Measurements from ENCODE around the gene EGFL8. TPM values are rescaled to one million over a fixed set of nuclear protein-coding genes. Genes with fewer than 3 reads are reported as not detected.
A peak's percentile ranks its signal among the peaks of the same experiment; 100 is the strongest.

EGFL8 gene
- total and polyA plus RNA-seq, 2 of the 8 experiments (the other 6 are each of a cell fraction or from before 2014, with no cell fraction given) = 5.0 to 9.2 TPM

GRCh38 chr6:32192608-32193039 lies 28.2 kb downstream of the EGFL8 start, which contains the start of gene GPSM3:
Gene GPSM3, minus strand, starts transcription at chr6:32192643. Its CDS starts 130 bp downstream, at chr6:32192513.
- no peak within 1 kb of the TSS for H3K23ac ChIP-seq (ENCODE audit: insufficient read length)
- TF ChIP-seq SP1 (IDR thresholded peaks at IDR 0.05; ENCODE audit: low read depth, low read length) = peak; percentile 79
- no peak for TF ChIP-seq TCF12 (IDR thresholded peaks at IDR 0.05; ENCODE audit: low read depth, low read length)
- TF ChIP-seq EGR1 (IDR thresholded peaks at IDR 0.05; ENCODE audit: borderline replicate concordance, low read depth, low read length) = peak; percentile 35; the same call in 1 of the 2 replicates
- TF ChIP-seq RFX5 (IDR thresholded peaks at IDR 0.05; ENCODE audit: borderline replicate concordance, low read depth, low read length) = no peak
- peak within 1 kb of the TSS; percentile 76 for H4K91ac ChIP-seq (replicated peaks; ENCODE audit: insufficient read length, low read length)
- H3K23me2 ChIP-seq (ENCODE audit: low read depth, low read length) = peaks cover 11% of the 10 kb centered on the region
- ChIA-PET POLR2A (ENCODE audit: partially characterized antibody) (interaction anchor here (1.0 to 13.3 kb wide), 6 partner anchors 13 to 779 kb away, joined by 3 to 194 read pairs (median 8); partner anchors contain the start of genes AGPAT1, PRRT1, RNF5 and TNXB), CTCF (ENCODE audit: partially characterized antibody) (interaction anchor here (1.0 to 1.6 kb wide), 6 partner anchors 10 to 778 kb away, joined by 3 to 6 read pairs (median 4); no protein-coding TSS in a partner anchor)
- H3K36me3 ChIP-seq (ENCODE audit: control insufficient read depth in 2 of 4, insufficient read depth in 4 of 4, low read length in 3 of 4) = peaks cover 0 to 6% (median 3%) of the 10 kb centered on the region in 4 experiments; a peak in 4 of 8 replicates
- WGBS, 2 experiments (ENCODE audit: extremely low coverage in 1 of 2, insufficient coverage in 1 of 2, insufficient read length in 1 of 2, insufficient replicate concordance in 2 of 2, low coverage in 1 of 2, low lambda C conversion rate in 2 of 2, missing lambda C conversion rate in 1 of 2) = 59% methylated on average over 3 of the region's 5 CpGs; no CpG with 5 or more reads in 1 of the 2 experiments
- H2BK20ac ChIP-seq (ENCODE audit: low read length) = peak within 1 kb of the TSS; percentile 72; the same call in 1 of the 2 replicates
- peaks cover 8 to 45% (median 26%) of the 10 kb centered on the region in 4 experiments for H3K4me1 ChIP-seq (replicated peaks in 1 of 4; ENCODE audit: control insufficient read depth in 3 of 4, insufficient read depth in 4 of 4, low read length in 3 of 4)
- H3K4me2 ChIP-seq (ENCODE audit: insufficient read depth in 1 of 2, low read depth in 2 of 2, low read length in 2 of 2) = peak within 1 kb of the TSS; percentile 57 to 90
- no peak within 1 kb of the TSS for H2AFZ ChIP-seq (ENCODE audit: low read length)
- no peaks in the 10 kb centered on the region for H3K27me3 ChIP-seq (replicated peaks in 1 of 4; ENCODE audit: control insufficient read depth in 3 of 4, extremely low read depth in 1 of 4, insufficient read depth in 3 of 4, low read length in 3 of 4)
- no peak within 1 kb of the TSS for H3K27ac ChIP-seq (ENCODE audit: low read depth, low read length)
- H3K9ac ChIP-seq (replicated peaks in 1 of 4; ENCODE audit: extremely low read depth in 1 of 4, low read depth in 3 of 4, low read length in 3 of 4) = no peak within 1 kb of the TSS
- H2BK12ac ChIP-seq (ENCODE audit: low read depth, low read length) = peak within 1 kb of the TSS; percentile 94; the same call in 1 of the 2 replicates
- H3K79me2 ChIP-seq (ENCODE audit: control insufficient read depth in 1 of 2, insufficient read depth in 2 of 2, low read length in 2 of 2) = peaks cover 0 to 13% of the 10 kb centered on the region in 2 experiments; a peak in 2 of 4 replicates
- peak within 1 kb of the TSS; percentile 54 for H4K8ac ChIP-seq (ENCODE audit: extremely low read depth, insufficient read depth, low read length)
- no peak within 1 kb of the TSS for H3K4ac ChIP-seq (replicated peaks; ENCODE audit: insufficient read length, low read depth, low read length)
- H3K9me3 ChIP-seq (ENCODE audit: insufficient read depth in 2 of 2, low read depth in 1 of 2, low read length in 1 of 2) = no peaks in the 10 kb centered on the region
- peak within 1 kb of the TSS; percentile 97 for H3K18ac ChIP-seq (ENCODE audit: extremely low read depth, low read length)
- H4K5ac ChIP-seq (ENCODE audit: insufficient read length, low read depth, low read length) = peak within 1 kb of the TSS; percentile 54
- no peak within 1 kb of the TSS for H3K14ac ChIP-seq (ENCODE audit: insufficient read length)
- peak within 1 kb of the TSS; percentile 40 for H2AK5ac ChIP-seq (ENCODE audit: low read depth, low read length)
- DNase-seq (ENCODE audit: low read depth in 1 of 2, low spot score in 2 of 2) = no peak
- peak within 1 kb of the TSS; percentile 99 for H2BK15ac ChIP-seq (ENCODE audit: low read length)
- H3K4me3 ChIP-seq (ENCODE audit: extremely low read depth in 1 of 4, insufficient read depth in 2 of 4, low read depth in 3 of 4, low read length in 4 of 4) = peak within 1 kb of the TSS in 1 of 4 experiments; percentile 42; a peak in 2 of 8 replicates
- no peaks in the 10 kb centered on the region for H4K20me1 ChIP-seq (replicated peaks in 1 of 2; ENCODE audit: control insufficient read depth in 1 of 2, insufficient read depth in 2 of 2, low read length in 2 of 2)
- no peaks in the 10 kb centered on the region; the same call in 1 of the 2 replicates for H3K79me1 ChIP-seq (ENCODE audit: low read depth, low read length)
- peak within 1 kb of the TSS; percentile 92; the same call in 1 of the 2 replicates for H2BK5ac ChIP-seq (ENCODE audit: low read depth, low read length)
- H2BK120ac ChIP-seq (replicated peaks; ENCODE audit: low read depth, low read length) = peak within 1 kb of the TSS; percentile 88
- no peak within 1 kb of the TSS for H3K56ac ChIP-seq (replicated peaks; ENCODE audit: insufficient read length, low read depth, low read length)
- FAIRE-seq = no peak

Data from H1 (cell line).